Measurements from ENCODE around the gene ALAS1.

GRCh38 chr3:52197842-52198625 lies at the start of gene ALAS1:
- TF ChIP-seq POLR2AphosphoS5 (IDR thresholded peaks at IDR 0.05; ENCODE audit: low read depth, low read length) (peak; percentile 95), FOXP2 (optimal IDR thresholded peaks at IDR 0.05; ENCODE audit: borderline replicate concordance, extremely low read depth, extremely low read length, insufficient read depth) (peak; percentile 71), SIN3A (IDR thresholded peaks at IDR 0.05; ENCODE audit: borderline replicate concordance, insufficient read depth, low read length) (no peak), REST (IDR thresholded peaks at IDR 0.05; ENCODE audit: insufficient read depth in 1 of 2, low read depth in 2 of 2, low read length in 2 of 2) (0 out of 4 replicates have a peak, but pooled peaks of 1 of the 2 experiments have one; percentile 19)

Measured in PFSK-1 (cell line).